Endothelial cell (in vitro differentiated cells): ENCODE data around the gene HTATIP2. TPM values are rescaled to one million over a fixed set of nuclear protein-coding genes. Genes with fewer than 3 reads are reported as not detected.

Experiments
- DNase-seq: peaks from one replicate; pipeline ENCODE4 v3.0.0; 2021; ENCODE audit warnings: low spot score
- H3K27ac Mint-ChIP-seq: one replicate; pipeline ENCODE4 v1.8.0; 2021; ENCODE audit warnings: mixed read lengths, inconsistent platforms; ENCODE audit not compliant: unreplicated experiment
- H3K27me3 Mint-ChIP-seq: one replicate; pipeline ENCODE4 v1.8.0; 2021; ENCODE audit warnings: mild to moderate bottlenecking, moderate library complexity, mixed read lengths, inconsistent platforms; ENCODE audit not compliant: unreplicated experiment
- H3K36me3 Mint-ChIP-seq: one replicate; pipeline ENCODE4 v1.8.0; 2021; ENCODE audit warnings: mild to moderate bottlenecking, low read depth, mixed read lengths, inconsistent platforms; ENCODE audit not compliant: unreplicated experiment
- H3K4me1 Mint-ChIP-seq: one replicate; pipeline ENCODE4 v1.8.0; 2021; ENCODE audit warnings: mild to moderate bottlenecking, mixed read lengths, inconsistent platforms; ENCODE audit not compliant: unreplicated experiment
- H3K4me3 Mint-ChIP-seq: one replicate; pipeline ENCODE4 v1.8.0; 2021; ENCODE audit warnings: mild to moderate bottlenecking, mixed read lengths, inconsistent platforms; ENCODE audit not compliant: unreplicated experiment
- H3K9me3 Mint-ChIP-seq: one replicate; pipeline ENCODE4 v1.8.0; 2021; ENCODE audit warnings: mixed read lengths, inconsistent platforms; ENCODE audit not compliant: unreplicated experiment
- total RNA-seq: library from RNA; stranded (reverse); fragmentation: NEBNext Ultra II Directional; extraction: Animal tissue kit (Norgen Biotek cat#: 25700); gene quantifications from one replicate; pipeline ENCODE4 v1.2.1, GENCODE V29; 2021; ENCODE audit not compliant: unreplicated experiment
- TF ChIP-seq, protein P1 (sequence below): fragments of 200-600 bp; sonication (generic); IDR thresholded peaks from one replicate; pipeline ENCODE4 v1.5.0; 2021; ENCODE audit warnings: antibody characterized with exemption; ENCODE audit not compliant: unreplicated experiment

The HTATIP2 gene
- total RNA-seq, 1 donor from 2014 or later = 18.1 TPM

DNA sequence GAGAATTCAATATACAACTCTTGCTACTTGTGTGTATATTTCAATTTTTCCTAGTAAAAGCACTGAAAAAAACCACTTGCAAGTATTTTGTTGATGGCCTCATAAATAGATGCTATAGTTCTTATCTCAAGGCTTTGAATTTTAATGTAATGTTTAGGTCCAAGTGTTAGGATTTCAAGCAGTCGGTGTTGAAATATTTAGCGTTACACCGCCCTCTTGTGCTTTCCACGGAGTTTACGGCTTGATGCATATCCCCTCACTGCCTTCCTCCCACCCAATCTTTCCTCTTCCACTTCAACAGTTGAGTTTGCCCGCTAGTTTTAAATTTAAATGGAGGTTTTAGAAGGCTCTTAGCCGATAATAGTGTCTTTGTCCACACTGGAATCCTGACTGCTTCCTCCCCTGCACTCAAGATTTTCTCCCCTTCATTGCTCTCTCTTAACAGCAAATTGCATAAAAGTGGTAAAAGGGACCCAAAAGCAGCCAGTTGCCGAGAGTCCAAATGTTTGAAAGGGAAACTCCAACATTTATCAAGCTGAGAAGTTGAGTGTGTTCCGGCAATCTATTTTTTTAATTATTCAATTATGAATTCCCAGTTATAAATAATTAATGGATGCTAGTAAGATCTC lies 25.9 kb upstream of the HTATIP2 start:
- H3K4me1 Mint-ChIP-seq = peaks cover 4% of the 10 kb centered on the region
- TF ChIP-seq, protein P1, sequence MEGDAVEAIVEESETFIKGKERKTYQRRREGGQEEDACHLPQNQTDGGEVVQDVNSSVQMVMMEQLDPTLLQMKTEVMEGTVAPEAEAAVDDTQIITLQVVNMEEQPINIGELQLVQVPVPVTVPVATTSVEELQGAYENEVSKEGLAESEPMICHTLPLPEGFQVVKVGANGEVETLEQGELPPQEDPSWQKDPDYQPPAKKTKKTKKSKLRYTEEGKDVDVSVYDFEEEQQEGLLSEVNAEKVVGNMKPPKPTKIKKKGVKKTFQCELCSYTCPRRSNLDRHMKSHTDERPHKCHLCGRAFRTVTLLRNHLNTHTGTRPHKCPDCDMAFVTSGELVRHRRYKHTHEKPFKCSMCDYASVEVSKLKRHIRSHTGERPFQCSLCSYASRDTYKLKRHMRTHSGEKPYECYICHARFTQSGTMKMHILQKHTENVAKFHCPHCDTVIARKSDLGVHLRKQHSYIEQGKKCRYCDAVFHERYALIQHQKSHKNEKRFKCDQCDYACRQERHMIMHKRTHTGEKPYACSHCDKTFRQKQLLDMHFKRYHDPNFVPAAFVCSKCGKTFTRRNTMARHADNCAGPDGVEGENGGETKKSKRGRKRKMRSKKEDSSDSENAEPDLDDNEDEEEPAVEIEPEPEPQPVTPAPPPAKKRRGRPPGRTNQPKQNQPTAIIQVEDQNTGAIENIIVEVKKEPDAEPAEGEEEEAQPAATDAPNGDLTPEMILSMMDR = peak; percentile 52
- peak; percentile 44 for DNase-seq
- H3K27me3 Mint-ChIP-seq = no peaks in the 10 kb centered on the region
- no peak overlapping the region for H3K27ac Mint-ChIP-seq
- H3K4me3 Mint-ChIP-seq = no peak overlapping the region
- no peaks in the 10 kb centered on the region for H3K9me3 Mint-ChIP-seq
- H3K36me3 Mint-ChIP-seq = no peaks in the 10 kb centered on the region

DNA sequence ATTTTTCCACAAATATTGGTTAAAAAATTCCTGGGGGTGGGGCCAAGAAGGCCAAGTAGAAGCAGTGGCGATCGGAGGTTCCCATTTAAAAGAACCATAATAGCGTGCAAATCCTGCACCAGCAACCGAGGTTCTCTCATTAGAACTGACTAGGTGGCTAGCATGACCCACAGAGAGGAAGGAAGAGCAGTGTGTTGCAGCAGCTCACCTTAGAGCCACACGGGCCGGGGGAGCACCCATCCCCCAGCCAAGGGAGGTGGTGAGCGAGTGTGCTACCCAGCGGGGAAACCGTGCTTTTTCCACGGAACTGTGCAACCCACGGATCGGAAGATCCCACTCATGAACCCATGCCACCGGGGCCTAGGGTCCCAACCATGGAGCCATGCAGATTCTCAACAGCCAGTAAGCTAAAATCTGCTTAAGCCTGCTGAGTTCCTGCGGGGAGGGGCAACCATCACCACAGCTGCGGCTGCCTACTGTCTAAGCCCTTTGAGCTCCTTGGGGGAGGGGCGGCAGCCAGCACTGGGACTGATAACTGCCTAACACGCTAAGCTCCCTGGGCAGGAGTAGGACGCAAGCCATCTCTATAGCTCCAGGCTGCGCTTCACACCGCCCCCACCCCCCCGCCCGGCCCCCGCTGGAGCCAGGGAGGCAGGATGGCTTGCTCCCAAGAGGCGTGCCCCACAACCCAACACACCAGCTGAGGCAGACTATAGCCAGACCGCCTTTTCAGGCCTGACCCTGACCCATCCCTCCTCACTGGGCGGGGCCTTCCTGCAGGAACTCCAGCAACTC lies 21.0 kb upstream of the HTATIP2 start:
- DNase-seq = no peak
- TF ChIP-seq, protein P1 = no peak
- Mint-ChIP-seq H3K27me3 (no peaks in the 10 kb centered on the region), H3K36me3 (no peaks in the 10 kb centered on the region), H3K27ac (no peak overlapping the region), H3K4me3 (no peak overlapping the region), H3K4me1 (peaks cover 4% of the 10 kb centered on the region), H3K9me3 (no peaks in the 10 kb centered on the region)

DNA sequence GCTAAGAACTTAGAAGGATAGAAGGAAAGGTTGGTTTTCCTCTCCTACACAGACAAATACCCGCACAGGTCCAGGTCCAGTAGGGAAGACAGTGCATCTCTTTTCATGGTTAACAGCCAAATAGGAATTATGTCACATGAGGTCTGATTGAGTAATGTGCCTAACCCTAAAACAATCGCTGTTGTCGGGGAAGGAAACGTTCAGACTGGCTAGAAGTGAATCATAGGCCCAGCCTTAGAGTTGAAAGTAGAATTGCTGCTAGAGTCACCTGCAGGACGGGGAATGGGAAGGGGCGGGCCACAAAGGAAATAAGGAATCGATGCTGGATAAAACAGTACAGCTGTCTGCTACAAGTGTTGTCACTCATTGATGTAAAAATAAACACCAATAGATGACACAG lies 12.4 kb upstream of the HTATIP2 start:
- peaks cover 14% of the 10 kb centered on the region for H3K4me1 Mint-ChIP-seq
- DNase-seq = no peak
- H3K27ac Mint-ChIP-seq = no peak overlapping the region
- TF ChIP-seq, protein P1 = no peak
- H3K4me3 Mint-ChIP-seq = no peak overlapping the region
- no peaks in the 10 kb centered on the region for H3K36me3 Mint-ChIP-seq
- no peaks in the 10 kb centered on the region for H3K9me3 Mint-ChIP-seq
- H3K27me3 Mint-ChIP-seq = peaks cover 2% of the 10 kb centered on the region

DNA sequence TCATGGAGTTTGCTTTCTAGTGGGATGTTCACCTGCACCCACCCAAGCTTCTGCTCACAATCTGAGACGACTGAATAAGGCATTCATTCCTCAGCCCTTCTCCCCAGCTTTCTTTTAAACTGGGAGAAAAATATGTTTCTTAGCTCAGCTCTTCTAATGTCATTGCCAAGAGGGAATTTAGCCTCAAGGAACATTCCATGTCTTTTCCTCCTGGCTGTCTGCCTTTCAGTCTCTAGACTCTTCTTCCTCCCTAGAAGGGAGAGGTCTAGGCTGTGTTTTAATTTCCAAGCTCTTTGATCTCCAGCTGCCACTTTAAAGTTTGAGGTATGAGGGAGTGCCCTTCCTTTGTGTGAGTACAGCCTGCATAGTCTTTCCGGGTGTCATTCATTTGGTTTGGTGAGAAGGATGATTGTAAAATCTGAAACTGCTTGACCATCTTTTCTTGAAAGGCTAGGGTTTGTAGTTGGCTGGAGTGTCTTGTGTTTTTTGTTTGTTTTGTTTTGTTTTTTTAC lies 11.7 kb upstream of the HTATIP2 start:
- Mint-ChIP-seq H3K4me1 (peaks cover 15% of the 10 kb centered on the region), H3K9me3 (no peaks in the 10 kb centered on the region), H3K36me3 (no peaks in the 10 kb centered on the region), H3K27ac (no peak overlapping the region), H3K27me3 (peaks cover 2% of the 10 kb centered on the region), H3K4me3 (no peak overlapping the region)
- TF ChIP-seq, protein P1 = no peak
- no peak for DNase-seq
